NCI-H748 treated with DMSO at 0.1 percent for 48 hours (cell line): ENCODE data around the gene CD3G.
"Not testable (repeated sequence)": the region's sequence is repeated elsewhere in the genome, so short reads cannot be mapped to it uniquely, and the experiment has no call there.

Source experiments
- DNase-seq: peaks from one replicate; lab custom pipeline; 2025; lab: John Stamatoyannopoulos, UW

CD3G gene

GRCh38 chr11:118343981-118344515, at the start of gene CD3G:
CD3G (plus strand) TSS chr11:118344344; CDS start chr11:118344424, 80 bp downstream.
- DNase-seq: no peak

GRCh38 chr11:118295199-118295598, 48.9 kb upstream of the CD3G start:
- DNase-seq: no peak

GRCh38 chr11:118295815-118296454, 48.2 kb upstream of the CD3G start:
- no peak for DNase-seq

- no peak for DNase-seq
Observed at GRCh38 chr11:118301600-118302195, 42.4 kb upstream of the CD3G start.

- DNase-seq: no peak
Observed at GRCh38 chr11:118304227-118304567, 39.9 kb upstream of the CD3G start.

- DNase-seq: no peak
Observed at GRCh38 chr11:118304568-118305248, 39.4 kb upstream of the CD3G start, which contains the start of gene CD3E. CD3E (plus strand) TSS chr11:118304730; CDS start chr11:118304953, 223 bp downstream.

- DNase-seq: no peak
Observed at GRCh38 chr11:118305726-118306125, 38.4 kb upstream of the CD3G start.

- no peak for DNase-seq
Observed at GRCh38 chr11:118306556-118306955, 37.6 kb upstream of the CD3G start.

GRCh38 chr11:118308995-118309528, 35.1 kb upstream of the CD3G start:
- not testable (repeated sequence) for DNase-seq

- no peak for DNase-seq
Observed at GRCh38 chr11:118310271-118310670, 33.9 kb upstream of the CD3G start.

- no peak for DNase-seq
Observed at GRCh38 chr11:118310781-118311485, 33.2 kb upstream of the CD3G start.

- no peak for DNase-seq
Observed at GRCh38 chr11:118311518-118311917, 32.6 kb upstream of the CD3G start.

GRCh38 chr11:118312328-118312727, 31.8 kb upstream of the CD3G start:
- DNase-seq: no peak

- no peak for DNase-seq
Observed at GRCh38 chr11:118313242-118313641, 30.9 kb upstream of the CD3G start.

GRCh38 chr11:118314988-118315411, 29.1 kb upstream of the CD3G start:
- DNase-seq: no peak

- DNase-seq: no peak
Observed at GRCh38 chr11:118318124-118318523, 26.0 kb upstream of the CD3G start.

GRCh38 chr11:118318581-118319336, 25.4 kb upstream of the CD3G start:
- DNase-seq: no peak

GRCh38 chr11:118319337-118319707, 24.8 kb upstream of the CD3G start:
- no peak for DNase-seq

GRCh38 chr11:118320515-118320914, 23.6 kb upstream of the CD3G start:
- DNase-seq: no peak

GRCh38 chr11:118321386-118322082, 22.6 kb upstream of the CD3G start:
- no peak for DNase-seq

GRCh38 chr11:118322721-118323120, 21.4 kb upstream of the CD3G start:
- DNase-seq: no peak
